Activated CD8-positive, alpha-beta T cell treated with anti-CD3 and anti-CD28 coated beads, Interleukin-2, amount 10 ng/mL, durations not matched to agents 7 days and 5 days (primary cell): ENCODE measurements around the gene INMT. TPM values are rescaled to one million over a fixed set of nuclear protein-coding genes. Genes with fewer than 3 reads are reported as not detected.

Source experiments
- ATAC-seq: fragments of 150-1000 bp; cut with Tn5 transposase; one replicate; pipeline ENCODE4 v1.10.0; 2021; ENCODE audit warnings: moderate library complexity
- CTCF ChIA-PET: fragments of 350-600 bp; sonication (Branson Sonifier 250); formaldehyde crosslinking; loops from one replicate; lab custom pipeline; 2021; ENCODE audit warnings: antibody characterized with exemption; lab: Charles Lee
- POLR2A ChIA-PET: fragments of 350-600 bp; sonication (Branson Sonifier 250); formaldehyde crosslinking; loops from one replicate; lab custom pipeline; 2021; ENCODE audit warnings: antibody characterized with exemption; lab: Charles Lee
- DNase-seq: peaks from one replicate; pipeline ENCODE4 v3.0.0-alpha.2; 2020
- H3K27ac Mint-ChIP-seq: one replicate; pipeline ENCODE4 v1.8.0; 2021; ENCODE audit warnings: mild to moderate bottlenecking, mixed read lengths
- H3K27me3 Mint-ChIP-seq: one replicate; pipeline ENCODE4 v1.8.0; 2021; ENCODE audit warnings: low read depth, mixed read lengths
- H3K36me3 Mint-ChIP-seq: one replicate; pipeline ENCODE4 v1.8.0; 2021; ENCODE audit warnings: low read depth, mixed read lengths
- H3K4me1 Mint-ChIP-seq: one replicate; pipeline ENCODE4 v1.8.0; 2021; ENCODE audit warnings: low read depth, mixed read lengths
- H3K4me3 Mint-ChIP-seq: one replicate; pipeline ENCODE4 v1.8.0; 2021; ENCODE audit warnings: mild to moderate bottlenecking, mixed read lengths
- H3K9me3 Mint-ChIP-seq: one replicate; pipeline ENCODE4 v1.8.0; 2022; ENCODE audit warnings: mixed read lengths; ENCODE audit not compliant: insufficient read depth
- total RNA-seq, 2 experiments: library from RNA; stranded (reverse); gene quantifications; one replicate each; pipeline ENCODE4 v1.2.3, GENCODE V29; 2021

The INMT gene
- total RNA-seq, 2 experiments from 2014 or later: not detected

DNA sequence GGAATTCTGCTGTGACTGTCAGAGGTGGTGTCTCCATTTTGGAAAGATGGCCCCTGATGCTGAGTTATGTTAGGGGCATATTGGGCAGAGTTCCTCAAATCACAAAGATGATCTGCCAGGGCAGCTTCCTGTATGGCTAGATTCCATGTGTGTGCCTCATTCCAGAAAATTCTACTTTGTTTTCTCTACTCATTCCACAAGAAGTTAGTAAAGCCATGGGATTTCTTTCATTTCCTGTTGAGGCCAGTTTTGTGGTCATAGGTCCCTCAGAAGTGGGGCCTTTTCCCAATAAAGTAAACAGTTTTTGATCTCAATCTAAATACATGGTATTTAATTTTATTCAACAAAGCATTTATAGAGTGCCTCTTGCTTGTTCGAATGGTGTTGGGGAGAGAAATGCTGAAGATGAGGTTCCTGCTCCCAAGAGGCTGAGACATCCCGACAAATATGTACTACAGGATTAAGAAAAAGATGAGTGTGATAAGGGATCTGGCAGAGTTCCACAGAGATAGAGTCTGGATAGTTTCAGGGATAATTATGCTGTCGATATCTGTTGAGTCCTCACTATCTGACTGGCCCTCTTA lies 52.2 kb downstream of the INMT start:
- ChIA-PET POLR2A (no interaction called here), CTCF (interaction anchor here (0.8 to 1.8 kb wide), 4 partner anchors 135 to 179 kb away, joined by 3 to 5 read pairs (median 4); no protein-coding TSS in a partner anchor)
- Mint-ChIP-seq H3K9me3 (no peaks in the 10 kb centered on the region), H3K27ac (no peak overlapping the region), H3K36me3 (no peaks in the 10 kb centered on the region), H3K27me3 (no peaks in the 10 kb centered on the region), H3K4me3 (no peak overlapping the region), H3K4me1 (peaks cover 11% of the 10 kb centered on the region)
- ATAC-seq (no peak), DNase-seq (no peak)

- H3K36me3 Mint-ChIP-seq: no peaks in the 10 kb centered on the region
- no peaks in the 10 kb centered on the region for H3K27me3 Mint-ChIP-seq
- ChIA-PET CTCF (no interaction called here), POLR2A (no interaction called here)
- H3K4me3 Mint-ChIP-seq: no peak overlapping the region
- no peak overlapping the region for H3K27ac Mint-ChIP-seq
- peaks cover 11% of the 10 kb centered on the region for H3K4me1 Mint-ChIP-seq
- no peaks in the 10 kb centered on the region for H3K9me3 Mint-ChIP-seq
- DNase-seq (no peak), ATAC-seq (no peak)
These were observed 53.3 kb downstream of the INMT start for GRCh38 chr7:30805081-30805691.

GRCh38 chr7:30805931-30806330 lies 54.0 kb downstream of the INMT start:
- Mint-ChIP-seq H3K4me1 (peaks cover 5% of the 10 kb centered on the region), H3K27ac (no peak overlapping the region), H3K27me3 (no peaks in the 10 kb centered on the region), H3K9me3 (no peaks in the 10 kb centered on the region), H3K4me3 (no peak overlapping the region), H3K36me3 (no peaks in the 10 kb centered on the region)
- CTCF ChIA-PET: interaction anchor here (1.0 to 1.3 kb wide), 2 partner anchors 177 to 317 kb away, joined by 3 to 4 read pairs; no protein-coding TSS in a partner anchor
- DNase-seq: no peak
- POLR2A ChIA-PET: no interaction called here
- ATAC-seq: no peak

Other genes starting within 250 kb of the INMT start
- 10 to 100 TPM; 49.7 to 50.2 TPM for gene GGCT, start 247.3 kb upstream of the INMT start, total RNA-seq
- gene GARS1, start 157.3 kb upstream of the INMT start, total RNA-seq: 100 to 1,000 TPM; 185 to 189 TPM
- not detected for gene CRHR2, start 69.7 kb upstream of the INMT start, total RNA-seq
- 1 to 10 TPM; 1.3 to 1.5 TPM for gene MINDY4, start 19.3 kb downstream of the INMT start, total RNA-seq
- under 1 TPM in 1 of 2 experiments, not detected in 1; 0.23 TPM for gene AQP1, start 159.7 kb downstream of the INMT start, total RNA-seq
- gene GHRHR, start 211.8 kb downstream of the INMT start, total RNA-seq: not detected